ENCODE results near the gene DEFB128. TPM values are rescaled to one million over a fixed set of nuclear protein-coding genes. Genes with fewer than 3 reads are reported as not detected.
"Not testable (repeated sequence)": the region's sequence is repeated elsewhere in the genome, so short reads cannot be mapped to it uniquely, and the experiment has no call there.

DEFB128 gene
- not detected for polyA plus RNA-seq (ENCODE audit: insufficient read length in 10 of 10)
- long read RNA-seq, donor 1 = 0 reads
- long read RNA-seq, donor 2 = 0 reads
- long read RNA-seq, donor 3 = 0 reads
- long read RNA-seq, donor 4 = 0 reads
- long read RNA-seq, donor 5 = 0 reads
- long read RNA-seq, donor 6 = 0 reads
- long read RNA-seq, donor 7 = 0 reads
- long read RNA-seq, donor 8 = 0 reads
- long read RNA-seq, donor 9 = 0 reads

GRCh38 chr20:189611-190010, at the start of gene DEFB128:
Gene DEFB128, minus strand, starts transcription at chr20:189711. Its CDS starts 88 bp downstream, at chr20:189623.
- no peak for DNase-seq

DNA sequence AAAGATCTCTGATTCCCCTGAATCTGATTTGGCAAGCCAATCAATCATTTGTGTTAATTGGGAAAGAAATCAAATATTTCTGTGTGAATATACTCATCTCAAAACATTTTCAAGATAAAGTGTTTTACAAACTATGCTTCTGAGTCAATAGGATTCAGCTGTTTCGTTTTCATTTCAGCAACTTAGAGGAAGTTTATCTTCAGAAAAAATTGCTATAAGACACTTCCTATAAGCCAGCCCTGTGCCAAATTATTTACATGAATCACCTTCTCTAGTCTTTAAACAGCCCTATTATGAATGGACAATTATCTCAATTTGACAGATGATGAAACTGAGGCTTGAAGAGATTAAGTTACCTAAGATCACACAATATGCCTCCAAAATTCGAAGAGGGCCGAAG, 48.4 kb upstream of the DEFB128 start:
- no peak for DNase-seq

DNA sequence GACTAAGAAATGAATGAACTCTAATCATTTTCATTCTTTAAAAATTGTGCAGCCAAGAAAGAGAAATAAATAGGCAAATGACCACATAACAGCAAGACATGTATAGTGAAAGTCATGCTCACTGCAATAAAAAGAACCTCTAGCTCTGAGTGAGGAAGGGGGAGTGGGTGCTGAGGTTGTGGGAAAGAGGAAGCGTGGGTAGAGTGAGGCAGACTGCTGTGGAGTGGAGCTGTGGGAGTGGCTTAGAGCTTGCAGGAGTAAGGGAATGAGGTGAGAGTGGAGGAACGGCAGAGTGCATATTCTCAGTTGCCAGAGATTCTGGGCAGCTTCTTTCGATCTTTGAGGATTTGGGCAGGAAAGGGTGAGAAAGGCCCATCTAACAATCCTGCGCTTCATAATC, 48.0 kb upstream of the DEFB128 start:
- DNase-seq = peak in 1 of 3 donors; percentile 21

DNA sequence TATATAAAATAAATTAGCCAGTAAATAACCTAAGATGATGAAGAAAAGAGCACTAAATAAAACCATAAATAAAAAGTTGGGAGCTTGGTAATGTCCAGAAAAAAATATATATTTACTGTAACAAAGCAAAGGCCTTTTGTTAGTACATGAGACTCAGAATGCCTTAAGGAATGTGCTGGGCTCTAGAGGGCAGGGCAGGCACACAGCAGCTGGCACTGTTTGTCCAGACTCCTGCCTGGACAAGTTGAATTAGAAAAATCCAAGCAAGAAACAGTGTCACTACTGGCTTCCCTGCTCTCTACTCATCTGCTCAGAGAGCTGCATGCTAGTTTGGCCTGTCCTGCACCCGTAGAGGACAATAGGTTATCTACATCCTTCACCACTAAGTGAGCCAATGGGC, 46.4 kb upstream of the DEFB128 start:
- DNase-seq = peak in 1 of 3 donors; percentile 7

DNA sequence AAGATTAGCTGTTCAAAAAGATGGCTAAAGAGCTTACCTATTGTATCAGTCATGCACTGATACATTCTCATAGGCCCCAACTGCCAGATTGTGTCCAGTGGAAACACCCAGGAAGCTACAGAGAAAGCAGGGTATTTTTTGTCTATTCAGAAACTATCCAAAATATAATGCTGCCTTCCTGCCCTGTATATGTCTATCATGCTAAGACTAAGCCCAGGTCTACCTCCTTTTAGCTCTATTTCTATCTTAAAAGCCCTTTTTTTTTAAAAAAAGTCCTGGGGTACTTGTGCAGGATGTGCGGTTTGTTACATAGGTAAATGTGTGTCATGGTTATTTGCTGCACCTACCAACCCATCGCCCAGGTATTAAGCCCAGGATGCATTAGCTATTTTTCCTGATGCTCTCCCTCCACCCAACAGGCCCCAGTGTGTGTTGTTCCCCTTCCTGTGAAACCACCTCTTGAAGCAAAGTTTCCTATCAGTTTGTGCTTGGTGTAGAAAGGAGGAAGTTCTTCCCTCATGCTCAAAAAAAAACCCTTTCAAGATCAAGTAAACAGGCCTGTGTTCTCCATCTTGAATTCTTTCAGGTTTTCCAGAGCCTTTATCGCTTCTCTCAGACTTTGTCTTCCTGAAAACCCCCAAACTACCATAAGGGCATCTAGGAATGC, 38.1 kb upstream of the DEFB128 start:
- DNase-seq = no peak

GRCh38 chr20:226958-227357, 37.4 kb upstream of the DEFB128 start, which contains the start of gene DEFB129:
Gene DEFB129, plus strand, starts transcription at chr20:227258. Its CDS starts 31 bp downstream, at chr20:227289.
- no peak for DNase-seq

DNA sequence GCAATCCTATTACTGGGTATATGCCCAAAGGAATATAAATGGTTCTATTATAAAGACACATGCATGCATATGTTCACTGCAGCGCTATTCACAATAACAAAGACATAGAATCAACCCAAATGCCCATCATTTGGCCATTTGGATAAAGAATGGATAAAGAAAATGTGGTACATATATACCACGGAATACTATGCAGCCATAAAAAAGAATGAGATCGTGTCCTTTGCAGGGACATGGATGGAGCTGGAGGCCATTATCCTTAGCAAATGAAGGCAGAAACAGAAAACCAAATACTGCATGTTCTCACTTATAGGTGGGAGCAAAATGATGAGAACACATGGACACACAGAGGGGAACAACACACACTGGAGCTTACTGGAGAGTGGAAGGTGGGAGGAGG, 36.4 kb upstream of the DEFB128 start:
- not testable (repeated sequence) for DNase-seq

DNA sequence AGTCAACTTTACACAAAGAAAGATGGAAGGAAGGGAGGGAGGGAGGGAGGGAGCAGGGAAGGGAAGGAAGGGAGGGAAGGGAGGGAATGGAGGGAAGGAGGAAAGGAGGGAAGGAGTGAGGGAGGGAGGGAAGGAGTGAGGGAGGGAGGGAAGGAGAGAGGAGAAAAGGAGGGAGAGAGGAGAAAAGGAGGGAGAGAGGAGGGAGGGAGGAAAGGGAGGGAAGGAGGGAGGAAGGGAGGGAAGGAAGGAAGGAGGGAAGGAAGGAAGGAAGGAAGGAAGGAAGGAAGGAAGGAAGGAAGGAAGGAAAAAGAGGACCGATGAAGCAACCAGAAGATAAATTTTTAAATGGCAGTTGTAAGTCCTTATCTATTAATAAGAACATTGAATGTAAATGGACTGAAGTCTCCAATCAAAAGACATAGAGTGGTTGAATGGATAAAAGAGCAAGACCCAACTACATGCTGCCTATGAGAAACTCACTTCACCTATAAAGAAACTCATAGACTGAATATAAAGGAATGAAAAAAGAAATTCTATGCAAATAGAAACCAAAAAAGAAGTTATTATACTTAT, 31.8 kb upstream of the DEFB128 start:
- DNase-seq = no peak

DNA sequence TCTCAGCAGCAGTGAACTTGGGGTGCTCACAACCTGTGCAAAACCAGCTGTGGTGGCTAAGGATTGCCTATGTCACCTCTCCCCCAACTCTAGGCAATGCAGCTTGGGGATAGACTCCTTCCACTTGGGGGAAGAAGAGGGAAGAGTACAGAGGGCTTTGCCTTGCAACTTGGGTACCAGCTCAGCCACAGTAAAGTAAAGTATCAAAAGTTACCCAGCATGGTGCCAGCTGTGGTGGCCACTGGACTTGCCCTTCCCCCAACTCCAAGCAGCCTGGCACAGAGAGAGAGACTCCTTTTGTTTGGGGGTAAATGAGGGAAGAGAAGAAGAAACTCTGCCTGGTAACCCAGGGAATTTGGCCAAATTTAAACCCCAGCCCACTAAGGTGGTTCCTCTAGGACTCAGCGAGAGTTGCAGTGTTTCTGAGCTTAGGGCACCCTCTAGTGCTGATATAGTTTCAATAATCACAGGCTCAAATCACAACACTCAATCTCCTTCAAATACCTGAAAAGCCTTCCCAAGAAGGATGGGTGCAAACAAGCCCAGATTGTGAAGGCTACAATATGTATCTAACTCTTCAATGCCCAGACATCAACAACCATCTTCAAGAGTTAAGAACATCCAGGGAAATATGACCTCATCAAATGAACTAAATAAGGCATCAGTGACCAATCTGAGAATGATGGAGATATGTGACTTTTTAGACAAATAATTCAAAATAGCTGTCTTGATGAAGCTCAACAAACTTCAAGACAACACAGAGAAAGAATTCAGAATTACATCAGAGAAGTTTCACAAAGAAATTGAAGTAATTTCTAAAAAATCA, 30.0 kb upstream of the DEFB128 start:
- DNase-seq = peak in 1 of 3 donors; percentile 7

DNA sequence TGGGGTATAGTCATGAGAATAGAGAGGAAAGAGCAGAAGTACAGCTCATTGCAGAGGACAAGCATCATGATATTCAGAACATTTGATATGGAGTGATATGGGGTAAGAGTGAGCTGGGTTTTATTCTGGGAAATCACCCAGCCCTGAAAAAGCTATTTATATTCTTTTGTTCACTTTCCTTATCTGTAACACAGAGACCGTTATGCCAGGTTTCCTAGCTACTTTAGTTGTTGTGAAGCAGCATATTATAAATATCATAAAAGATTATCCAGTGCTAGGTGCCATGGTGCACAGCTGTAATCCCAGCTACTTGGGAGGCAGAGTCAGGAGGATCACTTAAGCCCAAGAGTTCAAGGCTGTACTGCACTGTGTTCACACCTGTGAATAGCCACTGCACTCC, 27.8 kb upstream of the DEFB128 start:
- no peak for DNase-seq

DNA sequence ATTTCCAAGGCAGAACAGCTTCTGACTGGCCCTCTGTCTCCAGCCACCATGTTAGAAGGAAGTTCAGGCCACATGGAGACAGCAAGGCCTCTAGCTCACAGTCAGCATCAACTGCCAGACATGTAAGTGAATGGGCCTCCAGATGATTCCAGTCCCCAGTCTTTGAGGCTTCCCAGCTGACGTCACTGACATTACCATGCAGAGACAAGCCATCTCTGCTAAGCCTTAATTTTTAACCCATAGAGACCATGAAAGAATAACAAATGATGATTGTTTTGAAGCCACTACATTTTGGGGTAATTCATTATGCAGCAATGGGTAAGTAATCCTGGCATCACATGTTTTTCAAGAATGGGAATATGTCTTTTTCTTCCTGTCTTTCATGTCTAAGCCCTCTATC, 26.3 kb upstream of the DEFB128 start:
- no peak for DNase-seq

- DNase-seq = no peak
Measured at GRCh38 chr20:214383-214782, 24.9 kb upstream of the DEFB128 start.

DNA sequence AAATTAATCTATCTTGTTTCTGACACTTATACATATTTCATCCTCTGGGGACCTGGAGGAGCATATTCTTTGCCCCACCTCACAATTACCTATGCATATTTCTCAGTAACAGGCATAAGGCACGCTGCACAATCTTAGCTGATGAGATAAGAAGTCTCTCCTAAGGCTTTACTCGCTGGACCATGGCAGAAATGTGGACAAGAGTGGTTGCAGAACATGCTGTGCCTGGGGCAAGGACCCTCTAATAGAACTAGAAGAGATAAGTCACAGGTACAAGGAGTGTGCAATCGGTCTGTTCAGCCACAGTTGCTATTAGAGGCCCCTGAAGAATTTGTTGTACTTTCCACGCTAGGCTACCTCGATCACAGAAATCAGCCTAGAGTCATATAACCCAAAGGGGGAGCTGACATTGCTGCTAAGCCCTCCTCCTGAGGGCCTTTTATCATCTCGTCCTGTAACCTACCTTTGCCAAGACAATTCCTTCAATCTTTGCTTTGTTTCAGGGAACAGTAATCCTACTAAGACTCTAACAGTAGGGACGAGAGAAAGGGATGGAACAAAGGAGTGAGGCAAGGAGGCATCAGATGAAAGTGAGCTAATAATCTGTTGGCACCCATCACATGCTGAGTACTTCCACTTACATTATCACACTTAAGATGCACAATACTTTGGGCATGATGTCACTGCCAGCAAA, 21.4 kb upstream of the DEFB128 start:
- no peak for DNase-seq

DNA sequence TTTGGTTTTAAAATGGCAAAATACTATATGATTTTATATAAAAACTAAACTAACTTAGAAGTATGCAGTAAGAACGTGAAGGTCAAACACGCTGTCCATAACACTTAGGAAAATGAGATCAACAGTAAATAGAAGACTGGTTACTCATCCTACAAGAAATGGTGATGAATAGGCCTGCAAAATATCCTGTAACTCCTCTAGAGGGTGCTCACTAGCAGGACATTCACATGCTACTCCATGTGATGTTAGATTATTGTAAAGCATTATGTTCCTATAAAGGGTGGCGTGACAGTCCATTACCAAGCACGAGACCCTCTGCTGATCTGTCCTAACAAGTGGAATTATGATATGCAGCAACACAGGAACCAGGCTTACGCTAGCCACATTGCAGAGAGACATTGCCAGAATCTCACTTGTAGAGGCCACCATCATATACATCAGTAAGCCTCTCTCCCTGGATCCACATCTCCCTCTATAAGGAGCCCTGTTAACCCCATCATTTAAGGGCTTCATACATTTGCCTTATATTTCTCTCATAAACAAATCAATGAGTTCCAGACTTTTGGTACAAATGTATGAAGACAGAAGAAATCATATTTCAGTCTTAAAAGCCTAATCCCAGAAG, 19.5 kb upstream of the DEFB128 start:
- DNase-seq = peak; percentile 32 to 59 (median 38)

GRCh38 chr20:203630-204029, 14.1 kb upstream of the DEFB128 start:
- DNase-seq = not testable (repeated sequence)

GRCh38 chr20:199996-200395, 10.5 kb upstream of the DEFB128 start:
- no peak for DNase-seq

DNA sequence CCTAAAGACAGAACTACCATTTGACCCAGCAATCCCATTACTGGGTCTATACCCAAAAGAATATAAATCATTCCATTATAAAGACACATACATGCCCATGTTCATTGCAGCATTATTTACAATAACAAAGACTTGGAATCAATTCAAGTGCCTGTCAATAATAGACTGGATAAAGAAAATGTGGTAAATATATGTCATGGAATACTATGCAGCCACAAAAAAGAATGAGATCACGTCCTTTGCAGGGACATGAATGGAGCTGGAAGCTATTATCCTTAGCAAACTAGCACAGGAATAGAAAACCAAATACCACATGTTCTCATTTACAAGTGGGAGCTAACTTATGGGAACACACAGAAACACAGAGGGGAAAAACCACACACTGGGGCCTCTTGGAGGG, 8.7 kb upstream of the DEFB128 start:
- DNase-seq = no peak

GRCh38 chr20:187733-188132, 1.8 kb downstream of the DEFB128 start:
- DNase-seq = no peak

DNA sequence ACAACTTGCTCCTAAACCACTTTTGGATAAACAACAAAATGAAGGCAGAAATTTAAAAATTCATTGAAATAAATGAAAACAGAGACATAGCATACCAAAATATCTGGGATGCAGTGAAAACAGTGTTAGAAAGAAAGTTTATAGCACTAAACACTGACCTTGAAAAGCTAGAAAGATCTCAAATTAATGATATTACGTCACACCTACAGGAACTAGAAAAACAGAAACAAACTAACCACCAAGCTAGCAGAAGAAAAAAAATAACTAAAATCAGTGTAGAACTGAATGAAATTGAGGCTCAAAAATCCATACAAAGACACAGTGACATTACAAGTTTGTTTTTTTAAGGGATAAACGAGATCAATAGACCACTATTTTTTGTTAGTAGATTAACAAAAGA, 5.2 kb downstream of the DEFB128 start:
- DNase-seq = no peak

DNA sequence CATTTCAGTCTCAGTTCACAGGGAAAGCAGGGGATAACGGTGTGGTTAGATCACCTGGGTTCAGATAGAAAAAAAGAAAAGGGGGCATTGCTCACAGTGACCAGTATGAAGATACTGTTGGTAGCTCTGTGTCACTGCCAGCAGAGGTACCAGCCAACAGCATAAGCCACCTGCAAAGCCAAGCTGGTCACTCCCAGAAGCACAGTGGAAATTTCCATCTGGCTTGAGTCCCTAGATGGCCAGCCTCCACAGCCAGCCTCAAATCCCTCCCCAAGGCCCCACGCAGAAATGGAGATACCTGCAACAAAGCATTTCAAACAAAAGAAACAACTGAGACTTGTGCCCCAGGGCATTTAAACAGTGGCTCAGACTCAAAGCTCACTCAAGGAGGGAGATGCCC, 20.6 kb downstream of the DEFB128 start:
- DNase-seq = no peak

- no peak for DNase-seq
Measured at GRCh38 chr20:164618-165017, 24.9 kb downstream of the DEFB128 start.

Data from muscle of back (tissue), 13 donors.